Kidney (tissue), 14 donors: ENCODE data around the gene RAB3C. TPM values are rescaled to one million over a fixed set of nuclear protein-coding genes. Genes with fewer than 3 reads are reported as not detected.

Experiments
- DNase-seq, 5 donors: peaks; one replicate each; pipeline ENCODE4 v3.0.0-alpha.2; 2013 to 2020
- FAIRE-seq: peaks from 2 replicates; lab custom pipeline; 2012; peaks lifted over from hg19 to GRCh38; lab: Jason Lieb, UNC
- H3K27ac ChIP-seq, 2 donors: one replicate each; pipeline ENCODE4 v1.7.0; 2013; ENCODE audit warnings: low read depth in 2 of 2, low read length in 2 of 2, inconsistent platforms in 1 of 2
- H3K27me3 ChIP-seq: one replicate; pipeline ENCODE4 v1.7.1; 2013; ENCODE audit warnings: low read length, inconsistent platforms; ENCODE audit not compliant: control insufficient read depth, insufficient read depth
- H3K36me3 ChIP-seq, 3 donors: one replicate each; pipeline versions ENCODE4 v1.7.0 to v1.7.1; 2013; ENCODE audit warnings: low read length in 3 of 3, control low read depth in 1 of 3, inconsistent platforms in 1 of 3; ENCODE audit not compliant: insufficient read depth in 3 of 3, control insufficient read depth in 2 of 3
- H3K4me1 ChIP-seq, 3 donors: one replicate each; pipeline versions ENCODE4 v1.7.0 to v1.7.1; 2013; ENCODE audit warnings: low read length in 3 of 3, inconsistent platforms in 1 of 3, low read depth in 1 of 3; ENCODE audit not compliant: control insufficient read depth in 2 of 3, insufficient read depth in 2 of 3
- H3K4me3 ChIP-seq, 3 donors: one replicate each; pipeline versions ENCODE4 v1.7.0 to v1.8.1; 2013; ENCODE audit warnings: low read length in 3 of 3, control low read depth in 1 of 3, inconsistent platforms in 1 of 3
- H3K9ac ChIP-seq, 3 donors: one replicate each; pipeline versions ENCODE4 v1.7.0 to v1.7.1; 2013; ENCODE audit warnings: low read length in 3 of 3, control low read depth in 1 of 3, inconsistent platforms in 1 of 3
- H3K9me3 ChIP-seq, 3 donors: one replicate each; pipeline versions ENCODE4 v1.7.0 to v1.7.1; 2013; ENCODE audit warnings: low read length in 3 of 3, control low read depth in 1 of 3, inconsistent platforms in 1 of 3; ENCODE audit not compliant: control insufficient read depth in 2 of 3, insufficient read depth in 1 of 3
- CTCF ChIP-seq: IDR thresholded peaks from 3 replicates; pipeline ENCODE4 v1.5.1; 2012; ENCODE audit warnings: mild to moderate bottlenecking, moderate library complexity, borderline replicate concordance; ENCODE audit not compliant: insufficient read depth; ENCODE audit errors: extremely low read depth
- intact Hi-C: fragments of 100-400 bp; cut with DNase I; formaldehyde crosslinking; loops from one replicate; pipeline ENCODE4 v1.11.1; 2022
- polyA plus RNA-seq: library from polyadenylated mRNA; stranded (reverse); fragments of 350-450 nt; fragmentation: Illumina TruSeq; extraction: RNeasy Lipid Tissue Mini Kit (QIAGEN cat#74804); gene quantifications from one replicate; pipeline ENCODE4 v1.2.3, GENCODE V29; 2014; ENCODE audit warnings: low read depth, low replicate concordance; ENCODE audit not compliant: insufficient read depth
- total RNA-seq: library from RNA; stranded (reverse); fragmentation: NEBNext Ultra II Directional; extraction: Animal tissue kit (Norgen Biotek cat#: 25700); gene quantifications from one replicate; pipeline ENCODE4 v1.2.1, GENCODE V29; 2021
- donor health status: control.
- donor health status: control.
- donor health status: control.
- donor health status: control.
- donor health status: control.
- donor health status: DM: yes; HTN: yes; CAD: no.
- donor health status: Normal renal cell carcinoma (clear cell type).

The RAB3C gene
- total and polyA plus RNA-seq, 2 donors from 2014 or later, result 3.7 TPM; not detected in 1

- Histone ChIP-seq H3K4me3 (no peak overlapping the region), H3K27me3 (no peaks in the 10 kb centered on the region), H3K36me3 (no peaks in the 10 kb centered on the region), H3K9ac (no peak overlapping the region), H3K9me3 (peaks cover 0 to 7% (median 4%) of the 10 kb centered on the region in 3 donors), H3K27ac (no peak overlapping the region), H3K4me1 (no peaks in the 10 kb centered on the region)
- DNase-seq, result no peak
- intact Hi-C loops, result no loop called here
- no peak for FAIRE-seq
- no peak for TF ChIP-seq CTCF
Measured at GRCh38 chr5:58838729-58839128, 255.9 kb downstream of the RAB3C start.

GRCh38 chr5:58842852-58843251 is 260.0 kb downstream of the RAB3C start:
- intact Hi-C loops, result no loop called here
- FAIRE-seq, result no peak
- H3K27me3 ChIP-seq, result no peaks in the 10 kb centered on the region
- no peaks in the 10 kb centered on the region for H3K4me1 ChIP-seq
- H3K9me3 ChIP-seq, result peaks cover 0 to 7% (median 4%) of the 10 kb centered on the region in 3 donors
- no peaks in the 10 kb centered on the region for H3K36me3 ChIP-seq
- no peak overlapping the region for H3K27ac ChIP-seq
- no peak overlapping the region for H3K4me3 ChIP-seq
- H3K9ac ChIP-seq, result no peak overlapping the region
- DNase-seq, result no peak
- TF ChIP-seq CTCF, result no peak

- DNase-seq (no peak), FAIRE-seq (no peak)
- H3K36me3 ChIP-seq, result no peaks in the 10 kb centered on the region
- H3K9ac ChIP-seq, result no peak overlapping the region
- H3K4me3 ChIP-seq, result no peak overlapping the region
- peaks cover 0 to 7% (median 4%) of the 10 kb centered on the region in 3 donors for H3K9me3 ChIP-seq
- intact Hi-C loops, result no loop called here
- no peaks in the 10 kb centered on the region for H3K4me1 ChIP-seq
- no peak overlapping the region for H3K27ac ChIP-seq
- H3K27me3 ChIP-seq, result no peaks in the 10 kb centered on the region
- no peak for TF ChIP-seq CTCF
Measured at GRCh38 chr5:58844395-58844794, 261.5 kb downstream of the RAB3C start.

- intact Hi-C loops, result no loop called here
- no peak overlapping the region for H3K27ac ChIP-seq
- no peak overlapping the region for H3K9ac ChIP-seq
- H3K4me3 ChIP-seq, result no peak overlapping the region
- no peak for FAIRE-seq
- TF ChIP-seq CTCF, result no peak
- H3K36me3 ChIP-seq, result no peaks in the 10 kb centered on the region
- H3K27me3 ChIP-seq, result no peaks in the 10 kb centered on the region
- H3K4me1 ChIP-seq, result no peaks in the 10 kb centered on the region
- no peaks in the 10 kb centered on the region for H3K9me3 ChIP-seq
- DNase-seq, result no peak
Measured at GRCh38 chr5:58847041-58847440, 264.2 kb downstream of the RAB3C start.
